ENCODE data around the gene F8.
A peak's percentile ranks its signal among the peaks of the same experiment; 100 is the strongest.
"Not testable (repeated sequence)": the region's sequence is repeated elsewhere in the genome, so short reads cannot be mapped to it uniquely, and the experiment has no call there.

The F8 gene

GRCh38 chrX:154873329-154873728 lies 149.2 kb downstream of the F8 start:
- DNase-seq (ENCODE audit: low spot score), result no peak

DNA sequence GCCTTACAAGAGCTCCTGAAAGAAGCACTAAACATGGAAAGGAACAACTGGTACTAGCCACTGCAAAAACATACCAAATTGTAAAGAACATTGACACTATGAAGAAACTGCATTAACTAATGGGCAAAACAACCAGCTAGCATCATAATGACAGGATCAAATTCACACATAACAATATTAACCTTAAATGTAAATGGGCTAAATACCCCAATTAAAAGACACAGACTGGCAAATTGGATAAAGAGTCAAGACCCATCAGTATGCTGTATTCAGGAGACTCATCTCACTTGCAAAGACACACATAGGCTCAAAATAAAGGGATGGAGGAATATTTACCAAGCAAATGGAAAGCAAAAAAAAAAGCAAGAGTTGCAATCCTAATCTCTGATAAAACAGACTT lies 154.0 kb downstream of the F8 start:
- DNase-seq (ENCODE audit: low spot score), result not testable (repeated sequence)

DNA sequence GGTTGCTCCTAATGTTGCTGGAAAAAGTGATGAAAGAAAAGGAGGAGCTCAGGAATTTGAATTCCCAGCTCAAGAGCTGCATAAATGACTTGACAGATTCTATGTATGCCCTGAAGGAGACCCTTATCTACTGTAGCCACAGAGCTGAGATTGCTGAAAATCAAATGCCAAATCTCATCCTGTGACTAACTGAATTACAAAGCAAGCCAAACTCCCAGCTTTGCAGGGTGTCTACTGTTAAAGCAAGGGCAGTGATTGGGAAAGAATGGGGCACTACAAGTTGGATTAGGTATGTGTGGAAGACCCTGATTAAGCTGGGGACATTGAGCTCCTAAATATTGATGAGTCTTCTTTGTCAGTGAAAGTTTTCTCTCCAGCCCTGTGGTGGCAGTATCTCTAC lies 167.3 kb downstream of the F8 start:
- no peak for DNase-seq (ENCODE audit: low spot score)

GRCh38 chrX:154850957-154851611 lies 171.4 kb downstream of the F8 start:
- DNase-seq (ENCODE audit: low spot score), result no peak

DNA sequence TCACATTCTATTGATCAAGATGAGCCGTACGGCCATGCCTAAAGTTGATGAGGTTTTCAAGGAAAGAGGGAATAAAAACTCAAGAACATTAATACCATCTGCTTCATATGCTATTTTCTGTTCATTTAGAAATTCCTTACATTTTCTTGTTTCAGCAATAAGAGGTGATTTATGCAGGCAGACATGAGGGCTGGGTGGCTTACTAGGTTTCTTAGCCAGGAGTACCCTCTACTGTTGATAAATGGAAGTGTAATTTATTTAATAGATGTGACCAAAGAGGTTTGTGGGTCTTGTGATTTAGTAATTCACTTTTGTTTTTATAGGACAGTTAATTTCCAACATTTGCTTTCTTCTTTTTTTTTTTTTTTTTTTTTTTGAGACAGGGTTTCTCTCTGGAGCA lies 181.7 kb downstream of the F8 start:
- peak; percentile 52 for DNase-seq (ENCODE audit: low spot score)

- DNase-seq (ENCODE audit: low spot score), result no peak
These were observed 186.4 kb downstream of the F8 start for GRCh38 chrX:154836163-154836562.

GRCh38 chrX:154834562-154834961 lies 188.0 kb downstream of the F8 start, which contains the start of gene SMIM9:
TSS of gene SMIM9 (minus strand) at chrX:154834662. CDS start at chrX:154830856, 3,806 bp downstream.
- DNase-seq (ENCODE audit: low spot score), result no peak

DNA sequence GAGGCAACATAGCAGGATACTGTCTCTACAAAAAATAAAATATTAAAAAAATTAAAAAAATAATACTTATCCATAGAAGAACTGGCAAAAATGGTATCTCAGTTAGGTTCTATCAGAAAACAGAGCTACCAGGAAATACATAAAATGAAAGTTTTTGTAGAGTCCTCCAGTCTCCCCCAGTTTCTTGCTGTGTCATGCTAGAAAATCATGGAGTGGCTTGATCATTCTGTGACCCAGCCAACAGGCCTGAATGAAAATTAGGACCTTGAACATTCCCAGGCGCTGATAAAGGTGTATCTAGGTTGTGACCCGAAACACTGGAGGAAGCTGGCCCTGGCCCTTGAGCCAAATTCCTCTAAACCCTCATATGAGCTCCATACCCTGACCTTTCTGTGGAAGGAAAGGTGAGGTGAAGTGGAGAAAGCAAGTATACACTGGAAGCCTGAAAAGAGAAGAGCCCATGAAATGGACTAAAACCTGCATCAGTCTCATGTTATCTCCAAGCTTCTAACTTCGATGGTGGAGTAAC lies 188.7 kb downstream of the F8 start:
- DNase-seq (ENCODE audit: low spot score), result no peak

DNA sequence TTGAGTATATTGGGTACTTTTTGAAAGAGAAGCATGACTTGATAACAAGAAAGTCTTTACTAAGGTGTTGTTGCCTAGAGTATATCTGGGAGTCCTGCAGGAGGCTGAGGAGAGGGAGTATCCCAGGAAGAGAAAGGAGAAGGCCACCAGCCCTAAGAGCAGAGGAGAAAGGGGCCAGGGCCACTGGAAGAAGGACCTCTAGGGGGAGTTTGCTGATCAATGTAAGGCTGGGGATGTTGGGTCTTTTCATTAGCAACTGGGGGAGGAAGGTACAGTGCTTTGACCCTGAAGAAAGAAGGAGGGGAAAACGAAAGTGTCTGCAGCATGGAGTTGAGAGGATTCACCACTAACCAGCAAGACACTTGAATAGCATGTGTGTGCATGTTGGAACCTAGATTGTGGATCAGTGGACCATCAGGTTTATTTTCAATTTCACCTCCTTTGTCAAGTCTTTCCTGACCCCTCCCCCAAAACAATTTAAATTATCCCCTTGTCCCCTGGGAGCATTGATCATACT lies 192.5 kb downstream of the F8 start:
- no peak for DNase-seq (ENCODE audit: low spot score)

DNA sequence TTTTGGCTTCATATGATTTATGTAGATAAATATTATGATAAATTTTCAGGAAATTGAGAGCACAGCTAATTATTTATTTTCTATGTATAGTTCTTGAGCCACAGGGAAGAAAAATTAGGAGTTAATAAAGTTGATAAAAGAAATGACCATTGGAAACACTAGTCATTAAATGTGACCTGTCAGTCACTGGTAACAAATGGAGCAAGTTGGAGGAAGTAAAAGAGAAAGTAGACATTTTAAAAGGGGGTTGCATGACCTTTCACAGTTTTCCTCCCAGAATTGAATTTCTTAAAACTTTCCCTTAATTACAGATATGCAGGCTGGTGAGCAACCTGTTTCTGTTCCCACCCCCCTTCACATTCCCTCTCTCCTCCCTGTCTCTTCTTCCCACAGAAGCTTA lies 193.4 kb downstream of the F8 start:
- DNase-seq (ENCODE audit: low spot score), result no peak

- DNase-seq (ENCODE audit: low spot score), result no peak
These were observed 194.5 kb downstream of the F8 start for GRCh38 chrX:154828016-154828408.

- DNase-seq (ENCODE audit: low spot score), result no peak
These were observed 195.1 kb downstream of the F8 start for GRCh38 chrX:154827194-154828015.

DNA sequence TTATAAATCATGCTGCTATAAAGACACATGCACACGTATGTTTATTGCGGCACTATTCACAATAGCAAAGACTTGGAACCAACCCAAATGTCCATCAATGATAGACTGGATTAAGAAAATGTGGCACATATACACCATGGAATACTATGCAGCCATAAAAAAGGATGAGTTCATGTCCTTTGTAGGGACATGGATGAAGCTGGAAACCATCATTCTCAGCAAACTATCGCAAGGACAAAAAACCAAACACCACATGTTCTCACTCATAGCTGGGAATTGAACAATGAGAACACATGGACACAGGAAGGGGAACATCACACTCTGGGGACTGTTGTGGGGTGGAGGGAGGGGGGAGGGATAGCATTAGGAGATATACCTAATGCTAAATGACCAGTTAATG lies 196.9 kb downstream of the F8 start:
- not testable (repeated sequence) for DNase-seq (ENCODE audit: low spot score)

- no peak for DNase-seq (ENCODE audit: low spot score)
These were observed 197.9 kb downstream of the F8 start for GRCh38 chrX:154824638-154825037.

DNA sequence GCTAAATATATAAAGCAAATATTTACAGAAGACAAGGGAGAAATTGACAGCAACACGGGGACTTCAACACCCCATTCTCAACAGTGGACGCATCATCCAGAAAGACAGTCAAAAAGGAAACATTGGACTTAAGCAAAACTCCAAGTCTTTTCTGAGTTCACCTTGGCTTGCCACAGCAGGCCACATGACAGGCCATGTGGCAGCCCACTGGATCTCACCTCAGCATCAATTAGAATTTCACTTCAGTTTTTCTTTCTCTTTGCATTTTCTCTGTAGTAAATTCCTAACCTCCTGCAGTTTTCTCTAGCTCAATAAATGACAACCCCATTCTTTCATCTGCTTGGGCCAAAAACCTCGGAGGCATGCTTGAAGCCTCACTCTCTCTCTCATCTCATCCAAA lies 200.5 kb downstream of the F8 start:
- DNase-seq (ENCODE audit: low spot score), result no peak

DNA sequence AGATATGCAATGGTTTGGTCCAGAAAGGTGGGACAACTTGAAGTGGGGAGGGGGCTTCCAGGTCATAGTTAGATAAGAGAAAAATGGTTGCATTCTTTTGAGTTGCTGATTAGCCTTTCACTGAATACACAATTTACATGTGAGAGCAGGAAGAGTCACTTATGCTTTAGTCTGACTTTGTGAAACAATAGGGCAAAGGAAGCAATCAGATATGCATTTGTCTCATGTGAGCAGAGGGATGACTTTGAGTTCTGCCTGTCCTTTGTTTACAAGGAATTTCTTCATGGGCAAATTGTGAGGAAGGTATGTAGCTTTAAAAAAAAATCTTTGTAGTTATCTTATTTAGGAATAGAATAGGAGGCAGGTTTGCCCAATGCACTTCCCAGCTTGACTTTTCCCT lies 201.0 kb downstream of the F8 start:
- no peak for DNase-seq (ENCODE audit: low spot score)

- no peak for DNase-seq (ENCODE audit: low spot score)
These were observed 202.7 kb downstream of the F8 start for GRCh38 chrX:154819771-154820341.

GRCh38 chrX:154818916-154819770 lies 203.4 kb downstream of the F8 start:
- no peak for DNase-seq (ENCODE audit: low spot score)

DNA sequence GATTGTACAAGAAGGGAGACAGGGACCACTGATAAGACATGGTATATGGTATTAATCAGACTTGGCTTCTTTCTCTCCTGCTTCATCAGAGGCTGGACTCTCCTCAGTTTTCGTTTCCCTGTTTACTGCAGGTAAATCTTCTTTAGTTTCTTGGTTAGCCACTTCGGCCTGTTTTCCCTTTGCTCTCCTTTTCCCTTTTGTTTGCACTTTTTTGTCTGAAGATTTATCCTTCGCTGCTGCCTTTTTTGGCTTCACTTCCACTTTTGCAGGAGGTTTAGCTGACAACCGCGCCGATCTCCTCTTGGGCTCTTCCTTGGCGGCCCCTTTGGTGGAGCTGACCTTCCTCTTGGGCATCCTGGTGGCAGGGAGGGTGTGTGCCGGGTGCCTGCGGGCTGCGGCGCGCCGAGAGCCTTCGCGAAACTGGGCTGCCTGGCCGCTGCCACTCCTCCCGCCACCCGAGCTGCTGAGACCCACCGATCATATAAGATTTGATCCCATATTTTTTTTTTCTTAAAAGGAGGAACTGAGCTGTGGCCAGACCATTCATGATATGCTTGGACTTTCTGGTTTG lies 205.4 kb downstream of the F8 start:
- not testable (repeated sequence) for DNase-seq (ENCODE audit: low spot score)

DNA sequence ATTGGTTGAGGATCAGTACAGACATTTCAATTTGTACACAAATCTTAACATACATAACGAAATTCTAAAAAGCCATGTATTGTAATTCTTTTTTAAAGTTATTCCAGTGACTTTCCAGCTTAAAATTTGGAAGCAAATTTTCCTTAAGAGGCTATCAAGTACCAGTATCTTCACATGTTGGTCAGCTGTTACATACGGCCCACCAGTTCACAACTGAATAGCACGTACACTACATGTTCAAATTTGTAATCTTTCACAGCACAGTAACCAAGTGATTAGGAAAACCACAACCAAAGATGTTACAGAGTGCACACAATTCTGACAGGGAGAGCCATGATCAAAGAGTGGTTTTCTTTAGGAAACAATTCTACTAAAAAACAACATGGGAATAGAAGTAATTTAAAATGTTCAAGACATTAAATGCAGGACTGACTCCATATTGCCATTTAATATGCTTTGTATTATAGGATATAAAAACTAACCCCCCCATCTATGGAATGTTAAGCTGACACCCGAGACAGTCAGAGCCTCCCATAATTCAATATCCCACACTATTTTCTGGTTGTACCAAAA lies 206.1 kb downstream of the F8 start:
- DNase-seq (ENCODE audit: low spot score), result not testable (repeated sequence)

DNA sequence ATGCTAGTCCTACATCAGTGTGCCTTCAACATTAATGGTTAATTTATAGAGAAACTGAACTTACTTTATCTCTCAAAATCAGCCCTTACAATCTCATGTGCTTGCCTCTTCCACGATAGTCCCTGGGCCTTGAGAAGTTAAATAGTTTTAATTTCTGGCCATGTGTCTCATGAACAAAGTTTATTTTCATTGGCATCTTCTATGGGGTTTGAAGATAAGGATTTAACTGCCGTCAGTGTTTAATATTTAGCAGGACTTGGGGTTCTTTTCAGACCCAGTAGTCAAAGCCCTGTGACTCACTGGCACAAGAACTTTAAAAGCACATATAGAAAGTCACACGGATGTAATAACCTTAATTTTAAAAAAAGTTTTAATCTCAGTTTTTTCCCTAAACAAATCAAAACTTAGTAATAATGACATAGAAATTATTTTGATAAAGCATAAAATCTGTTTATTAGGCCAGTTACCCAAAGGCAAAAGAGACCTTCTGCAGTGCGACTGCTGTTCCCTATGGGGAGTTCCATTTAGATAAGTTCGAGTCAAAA lies 207.2 kb downstream of the F8 start:
- DNase-seq (ENCODE audit: low spot score), result no peak

Data from AG20443 (cell line).